Neural progenitor cell (in vitro differentiated cells): ENCODE data around the gene PRDM15. TPM values are rescaled to one million over a fixed set of nuclear protein-coding genes. Genes with fewer than 3 reads are reported as not detected.

Experiments used
- DNase-seq: peaks from one replicate; pipeline ENCODE4 v3.0.0-alpha.2; 2016; ENCODE audit warnings: low spot score
- H2AFZ ChIP-seq: fragments of 200-600 bp; sonication (generic); replicated peaks from 2 replicates; pipeline ENCODE4 v1.6.1; 2016; ENCODE audit warnings: antibody characterized with exemption
- H3F3A ChIP-seq: fragments of 200-600 bp; sonication (generic); 2 replicates; pipeline ENCODE4 v1.6.1; 2016; ENCODE audit warnings: antibody characterized with exemption, low read depth
- H3K27ac ChIP-seq: fragments of 200-600 bp; sonication (generic); 2 replicates; pipeline ENCODE4 v1.5.1; 2016; ENCODE audit warnings: mild to moderate bottlenecking
- H3K27me3 ChIP-seq: fragments of 200-600 bp; sonication (generic); 2 replicates; pipeline ENCODE4 v1.6.1; 2016; ENCODE audit warnings: mild to moderate bottlenecking, moderate library complexity
- H3K36me3 ChIP-seq: fragments of 200-600 bp; sonication (generic); 2 replicates; pipeline ENCODE4 v1.5.1; 2016
- H3K4me1 ChIP-seq: fragments of 200-600 bp; sonication (generic); 2 replicates; pipeline ENCODE4 v1.6.1; 2016; ENCODE audit warnings: mixed run types
- H3K4me2 ChIP-seq: fragments of 200-600 bp; sonication (generic); 2 replicates; pipeline ENCODE4 v1.6.1; 2016
- H3K4me3 ChIP-seq: fragments of 200-600 bp; sonication (generic); 2 replicates; pipeline ENCODE4 v1.5.1; 2016
- H3K79me2 ChIP-seq: fragments of 200-600 bp; sonication (generic); 2 replicates; pipeline ENCODE4 v1.6.1; 2016; ENCODE audit warnings: low read depth
- H3K9ac ChIP-seq: fragments of 200-600 bp; sonication (generic); 2 replicates; pipeline ENCODE4 v1.6.1; 2016
- H3K9me3 ChIP-seq: fragments of 200-600 bp; sonication (generic); 2 replicates; pipeline ENCODE4 v1.5.1; 2016; ENCODE audit warnings: low read depth
- H4K20me1 ChIP-seq: fragments of 200-600 bp; sonication (generic); 2 replicates; pipeline ENCODE4 v1.6.1; 2016; ENCODE audit warnings: low read depth
- H3K27ac Mint-ChIP-seq: 3 replicates; pipeline ENCODE4 v1.8.0; 2021; ENCODE audit warnings: mixed read lengths
- H3K27me3 Mint-ChIP-seq: 2 replicates; pipeline ENCODE4 v1.8.0; 2022; ENCODE audit warnings: low read depth, mild to moderate bottlenecking, inconsistent platforms, moderate library complexity, mixed read lengths; ENCODE audit not compliant: insufficient read depth
- H3K36me3 Mint-ChIP-seq: 3 replicates; pipeline ENCODE4 v1.8.0; 2021; ENCODE audit warnings: mixed read lengths
- H3K4me1 Mint-ChIP-seq: 3 replicates; pipeline ENCODE4 v1.8.0; 2021; ENCODE audit warnings: mixed read lengths
- H3K4me3 Mint-ChIP-seq: 3 replicates; pipeline ENCODE4 v1.8.0; 2021; ENCODE audit warnings: mild to moderate bottlenecking, moderate library complexity, mixed read lengths
- H3K9me3 Mint-ChIP-seq: 3 replicates; pipeline ENCODE4 v1.8.0; 2020; ENCODE audit warnings: mixed read lengths
- EZH2 ChIP-seq: fragments of 200-600 bp; sonication (generic); IDR thresholded peaks from 2 replicates; pipeline ENCODE4 v1.6.1; 2017; ENCODE audit warnings: antibody characterized with exemption, mild to moderate bottlenecking, moderate library complexity
- EZH2phosphoT487 ChIP-seq: fragments of 200-600 bp; sonication (generic); IDR thresholded peaks from 2 replicates; pipeline ENCODE4 v1.6.1; 2017; ENCODE audit warnings: antibody characterized with exemption
- total RNA-seq: library from RNA; depleted of rRNA; stranded (reverse); fragments of >200 nt; gene quantifications from 2 replicates; pipeline ENCODE4 v1.2.3, GENCODE V29; 2015; ENCODE audit warnings: low replicate concordance
- TF ChIP-seq, protein P1 (sequence below): fragments of 200-600 bp; sonication (generic); IDR thresholded peaks from 2 replicates; pipeline ENCODE4 v1.5.1; 2017; ENCODE audit warnings: antibody characterized with exemption, mild to moderate bottlenecking

The PRDM15 gene
- total RNA-seq, 1 donor from 2014 or later, result 9.0 TPM

DNA sequence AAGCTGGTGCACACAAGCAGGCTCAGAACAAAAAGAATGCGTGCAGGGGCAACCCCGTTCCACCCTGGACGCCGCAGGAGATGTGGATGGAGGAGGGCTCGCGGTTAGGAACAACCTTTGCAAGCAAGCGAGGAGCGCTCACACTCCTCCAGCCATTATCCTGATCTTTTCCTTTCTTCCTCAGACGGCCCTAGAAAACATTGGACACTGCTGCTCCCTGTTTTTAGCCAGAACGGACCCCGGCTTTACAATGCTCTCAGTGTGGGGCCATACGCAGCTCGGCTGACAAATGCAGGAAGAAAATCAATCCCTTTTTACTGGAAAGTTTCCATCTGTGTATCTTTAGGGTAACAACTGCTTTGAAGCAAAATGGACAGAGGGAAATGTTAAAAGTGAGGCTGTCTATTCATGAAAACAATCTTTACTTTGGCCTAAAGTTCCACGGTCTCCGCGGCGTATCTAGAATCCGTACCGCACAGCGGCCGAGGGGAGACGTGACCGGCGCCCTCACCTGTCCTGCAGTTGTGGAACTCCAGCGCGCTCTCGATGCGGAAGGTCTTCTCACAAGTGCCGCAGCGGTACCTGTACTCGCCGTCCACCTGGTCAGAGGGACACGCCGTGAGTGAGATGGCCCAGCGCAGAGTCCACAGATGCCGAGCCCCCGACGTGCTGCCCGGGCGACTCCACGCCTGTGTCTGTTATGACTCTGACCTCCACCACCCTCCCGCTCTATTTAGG is 44.0 kb downstream of the PRDM15 start:
- H3K27ac Mint-ChIP-seq, result no peak overlapping the region

DNA sequence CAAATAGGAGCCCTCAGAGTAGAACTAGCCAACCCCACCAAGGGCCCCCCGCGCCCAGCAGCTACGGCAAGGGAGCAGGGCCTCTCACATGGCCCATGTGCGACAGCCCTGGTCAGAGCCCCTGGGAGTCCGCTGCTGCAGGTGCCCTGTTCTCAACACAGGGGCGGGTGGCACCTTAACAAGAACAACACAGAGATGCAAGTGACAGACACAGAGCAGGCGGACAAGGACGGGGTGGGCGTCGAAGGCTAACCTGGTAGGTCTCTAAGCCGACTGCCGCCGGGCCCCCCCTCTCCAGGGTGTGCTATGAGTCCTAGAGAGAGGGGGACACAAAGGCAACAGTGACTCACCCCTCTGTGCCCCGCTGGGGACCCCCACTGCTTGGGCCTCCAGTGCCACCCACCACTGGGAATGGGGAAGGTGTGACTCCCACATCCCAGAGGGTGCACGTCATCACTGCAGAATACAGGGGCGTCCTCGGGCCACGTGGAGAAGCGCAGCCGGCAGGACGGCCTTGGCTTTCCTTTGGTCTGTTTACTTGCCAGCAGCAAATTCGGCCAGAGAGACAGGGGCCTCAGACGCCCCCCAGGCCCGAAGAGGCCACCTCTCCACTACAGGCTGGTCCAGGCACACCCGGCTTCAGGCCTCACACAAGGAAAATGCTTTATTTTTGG is 44.8 kb downstream of the PRDM15 start:
- Histone ChIP-seq H3K4me1 (peaks cover 7% of the 10 kb centered on the region), H2AFZ (no peak overlapping the region), H3K27me3 (no peaks in the 10 kb centered on the region), H3K36me3 (no peaks in the 10 kb centered on the region), H3K27ac (no peak overlapping the region), H3K9ac (no peak overlapping the region), H3F3A (no peaks in the 10 kb centered on the region), H3K79me2 (no peaks in the 10 kb centered on the region), H4K20me1 (no peaks in the 10 kb centered on the region), H3K4me2 (no peak overlapping the region), H3K9me3 (no peaks in the 10 kb centered on the region), H3K4me3 (no peak overlapping the region)
- DNase-seq, result no peak
- peaks cover 21% of the 10 kb centered on the region for H3K36me3 Mint-ChIP-seq
- H3K4me3 Mint-ChIP-seq, result no peak overlapping the region
- peaks cover 2% of the 10 kb centered on the region for H3K27me3 Mint-ChIP-seq
- no peak overlapping the region for H3K27ac Mint-ChIP-seq
- peaks cover 5% of the 10 kb centered on the region for H3K4me1 Mint-ChIP-seq
- H3K9me3 Mint-ChIP-seq, result no peaks in the 10 kb centered on the region
- no peak for TF ChIP-seq EZH2phosphoT487
- TF ChIP-seq EZH2, result no peak
- TF ChIP-seq, protein P1, sequence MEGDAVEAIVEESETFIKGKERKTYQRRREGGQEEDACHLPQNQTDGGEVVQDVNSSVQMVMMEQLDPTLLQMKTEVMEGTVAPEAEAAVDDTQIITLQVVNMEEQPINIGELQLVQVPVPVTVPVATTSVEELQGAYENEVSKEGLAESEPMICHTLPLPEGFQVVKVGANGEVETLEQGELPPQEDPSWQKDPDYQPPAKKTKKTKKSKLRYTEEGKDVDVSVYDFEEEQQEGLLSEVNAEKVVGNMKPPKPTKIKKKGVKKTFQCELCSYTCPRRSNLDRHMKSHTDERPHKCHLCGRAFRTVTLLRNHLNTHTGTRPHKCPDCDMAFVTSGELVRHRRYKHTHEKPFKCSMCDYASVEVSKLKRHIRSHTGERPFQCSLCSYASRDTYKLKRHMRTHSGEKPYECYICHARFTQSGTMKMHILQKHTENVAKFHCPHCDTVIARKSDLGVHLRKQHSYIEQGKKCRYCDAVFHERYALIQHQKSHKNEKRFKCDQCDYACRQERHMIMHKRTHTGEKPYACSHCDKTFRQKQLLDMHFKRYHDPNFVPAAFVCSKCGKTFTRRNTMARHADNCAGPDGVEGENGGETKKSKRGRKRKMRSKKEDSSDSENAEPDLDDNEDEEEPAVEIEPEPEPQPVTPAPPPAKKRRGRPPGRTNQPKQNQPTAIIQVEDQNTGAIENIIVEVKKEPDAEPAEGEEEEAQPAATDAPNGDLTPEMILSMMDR, result no peak

More for the DNA sequence above, 44.0 kb downstream of the PRDM15 start:
- Histone ChIP-seq H3K27me3 (no peaks in the 10 kb centered on the region), H3K79me2 (no peaks in the 10 kb centered on the region), H3K4me3 (no peak overlapping the region), H3F3A (no peaks in the 10 kb centered on the region), H3K36me3 (no peaks in the 10 kb centered on the region), H3K9me3 (no peaks in the 10 kb centered on the region), H2AFZ (no peak overlapping the region), H3K4me1 (peaks cover 7% of the 10 kb centered on the region), H3K4me2 (no peak overlapping the region), H4K20me1 (no peaks in the 10 kb centered on the region), H3K9ac (no peak overlapping the region), H3K27ac (no peak overlapping the region)
- peaks cover 5% of the 10 kb centered on the region for H3K4me1 Mint-ChIP-seq
- peaks cover 2% of the 10 kb centered on the region for H3K9me3 Mint-ChIP-seq
- no peak for DNase-seq
- peaks cover 2% of the 10 kb centered on the region for H3K27me3 Mint-ChIP-seq
- no peak overlapping the region for H3K4me3 Mint-ChIP-seq
- H3K36me3 Mint-ChIP-seq, result peaks cover 25% of the 10 kb centered on the region
- TF ChIP-seq EZH2phosphoT487, result no peak
- TF ChIP-seq EZH2, result no peak
- TF ChIP-seq, protein P1, result no peak

- no peak overlapping the region for H3K4me2 ChIP-seq
- Mint-ChIP-seq H3K27me3 (peaks cover 2% of the 10 kb centered on the region), H3K36me3 (peaks cover 14% of the 10 kb centered on the region), H3K4me1 (peaks cover 5% of the 10 kb centered on the region), H3K4me3 (no peak overlapping the region), H3K9me3 (no peaks in the 10 kb centered on the region), H3K27ac (no peak overlapping the region)
- H4K20me1 ChIP-seq, result no peaks in the 10 kb centered on the region
- no peaks in the 10 kb centered on the region for H3F3A ChIP-seq
- no peaks in the 10 kb centered on the region for H3K27me3 ChIP-seq
- H3K4me3 ChIP-seq, result no peak overlapping the region
- no peaks in the 10 kb centered on the region for H3K36me3 ChIP-seq
- TF ChIP-seq, protein P1, result no peak
- DNase-seq, result no peak
- H3K9ac ChIP-seq, result no peak overlapping the region
- no peaks in the 10 kb centered on the region for H3K79me2 ChIP-seq
- H2AFZ ChIP-seq, result no peak overlapping the region
- peaks cover 7% of the 10 kb centered on the region for H3K4me1 ChIP-seq
- H3K9me3 ChIP-seq, result no peaks in the 10 kb centered on the region
- H3K27ac ChIP-seq, result no peak overlapping the region
These were observed 45.5 kb downstream of the PRDM15 start for GRCh38 chr21:41833497-41834115.
